Measurements from ENCODE around the gene HNRNPM.
A peak's percentile ranks its signal among the peaks of the same experiment; 100 is the strongest.

The HNRNPM gene

GRCh38 chr19:8519388-8519787 is 74.6 kb downstream of the HNRNPM start:
- no peak overlapping the region for H2AFZ ChIP-seq (ENCODE audit: low read length)
- no peak for TF ChIP-seq EZH2phosphoT487 (IDR thresholded peaks at IDR 0.05; ENCODE audit: borderline replicate concordance)
- TF ChIP-seq CTCF (conservative IDR thresholded peaks at IDR 0.05; ENCODE audit: low read length) = no peak
- H3K4me3 ChIP-seq (ENCODE audit: low read length, poor library complexity, severe bottlenecking) = no peak overlapping the region
- no peaks in the 10 kb centered on the region for H3K9me3 ChIP-seq (ENCODE audit: insufficient read depth, low read depth, low read length)
- no peaks in the 10 kb centered on the region for H3K9me2 ChIP-seq (replicated peaks; ENCODE audit: low read depth, low read length)
- no peaks in the 10 kb centered on the region for H3K27me3 ChIP-seq (ENCODE audit: insufficient read depth, low read length, poor library complexity, severe bottlenecking)
- no peak overlapping the region for H3K9ac ChIP-seq (ENCODE audit: low read depth, low read length, poor library complexity, severe bottlenecking)
- H3F3A ChIP-seq (ENCODE audit: low read depth) = no peaks in the 10 kb centered on the region
- H3K4me2 ChIP-seq (ENCODE audit: low read depth, low read length, poor library complexity, severe bottlenecking) = no peak overlapping the region
- no peaks in the 10 kb centered on the region for H3K79me2 ChIP-seq (ENCODE audit: insufficient read depth, low read length)
- peaks cover 20% of the 10 kb centered on the region for H3K4me1 ChIP-seq (ENCODE audit: insufficient read depth, low read length, poor library complexity, severe bottlenecking)
- no peaks in the 10 kb centered on the region for H3K36me3 ChIP-seq (ENCODE audit: insufficient read depth, low read length)
- no peaks in the 10 kb centered on the region for H4K20me1 ChIP-seq (ENCODE audit: insufficient read depth, low read length, poor library complexity, severe bottlenecking)

- Histone ChIP-seq H4K20me1 (ENCODE audit: insufficient read depth, low read length, poor library complexity, severe bottlenecking) (no peaks in the 10 kb centered on the region), H3K9me3 (ENCODE audit: insufficient read depth, low read depth, low read length) (no peaks in the 10 kb centered on the region), H3K4me3 (ENCODE audit: low read length, poor library complexity, severe bottlenecking) (no peak overlapping the region), H3F3A (ENCODE audit: low read depth) (no peaks in the 10 kb centered on the region), H3K79me2 (ENCODE audit: insufficient read depth, low read length) (no peaks in the 10 kb centered on the region), H3K4me1 (ENCODE audit: insufficient read depth, low read length, poor library complexity, severe bottlenecking) (no peaks in the 10 kb centered on the region), H3K27me3 (ENCODE audit: insufficient read depth, low read length, poor library complexity, severe bottlenecking) (no peaks in the 10 kb centered on the region), H3K9ac (ENCODE audit: low read depth, low read length, poor library complexity, severe bottlenecking) (no peak overlapping the region), H2AFZ (ENCODE audit: low read length) (no peak overlapping the region), H3K4me2 (ENCODE audit: low read depth, low read length, poor library complexity, severe bottlenecking) (no peak overlapping the region), H3K36me3 (ENCODE audit: insufficient read depth, low read length) (peaks cover 25% of the 10 kb centered on the region; the same call in 1 of the 2 replicates), H3K9me2 (replicated peaks; ENCODE audit: low read depth, low read length) (no peaks in the 10 kb centered on the region)
- TF ChIP-seq EZH2phosphoT487 (IDR thresholded peaks at IDR 0.05; ENCODE audit: borderline replicate concordance) = no peak
- TF ChIP-seq CTCF (conservative IDR thresholded peaks at IDR 0.05; ENCODE audit: low read length) = peak; percentile 36
These were observed 80.6 kb downstream of the HNRNPM start for GRCh38 chr19:8525401-8525684.

GRCh38 chr19:8526345-8527091 is 81.7 kb downstream of the HNRNPM start:
- no peak overlapping the region for H3K4me3 ChIP-seq (ENCODE audit: low read length, poor library complexity, severe bottlenecking)
- H3F3A ChIP-seq (ENCODE audit: low read depth) = no peaks in the 10 kb centered on the region
- peaks cover 25% of the 10 kb centered on the region; the same call in 1 of the 2 replicates for H3K36me3 ChIP-seq (ENCODE audit: insufficient read depth, low read length)
- TF ChIP-seq CTCF (conservative IDR thresholded peaks at IDR 0.05; ENCODE audit: low read length) (no peak), EZH2phosphoT487 (IDR thresholded peaks at IDR 0.05; ENCODE audit: borderline replicate concordance) (no peak)
- no peak overlapping the region for H2AFZ ChIP-seq (ENCODE audit: low read length)
- H3K4me1 ChIP-seq (ENCODE audit: insufficient read depth, low read length, poor library complexity, severe bottlenecking) = no peaks in the 10 kb centered on the region
- no peaks in the 10 kb centered on the region for H4K20me1 ChIP-seq (ENCODE audit: insufficient read depth, low read length, poor library complexity, severe bottlenecking)
- no peak overlapping the region for H3K4me2 ChIP-seq (ENCODE audit: low read depth, low read length, poor library complexity, severe bottlenecking)
- no peaks in the 10 kb centered on the region for H3K9me3 ChIP-seq (ENCODE audit: insufficient read depth, low read depth, low read length)
- no peaks in the 10 kb centered on the region for H3K27me3 ChIP-seq (ENCODE audit: insufficient read depth, low read length, poor library complexity, severe bottlenecking)
- no peak overlapping the region for H3K9ac ChIP-seq (ENCODE audit: low read depth, low read length, poor library complexity, severe bottlenecking)
- no peaks in the 10 kb centered on the region for H3K79me2 ChIP-seq (ENCODE audit: insufficient read depth, low read length)
- H3K9me2 ChIP-seq (replicated peaks; ENCODE audit: low read depth, low read length) = no peaks in the 10 kb centered on the region
